ENCODE results near the gene RAD23B. TPM values are rescaled to one million over a fixed set of nuclear protein-coding genes. Genes with fewer than 3 reads are reported as not detected.

The RAD23B gene
- total RNA-seq, 2 donors from 2014 or later = 119 to 146 TPM

GRCh38 chr9:107242073-107243030 is 40.7 kb upstream of the RAD23B start:
- no peak for TF ChIP-seq CTCF (IDR thresholded peaks at IDR 0.05)
- no peaks in the 10 kb centered on the region for H3K9me3 ChIP-seq
- H3K27me3 ChIP-seq = no peaks in the 10 kb centered on the region
- H3K4me1 ChIP-seq = no peaks in the 10 kb centered on the region
- intact Hi-C loops (cut with DNase I) = no loop called here
- DNase-seq = no peak
- no peak overlapping the region for H3K4me3 ChIP-seq
- H3K9ac ChIP-seq (ENCODE audit: low read depth in 2 of 2, low read length in 2 of 2) = no peak overlapping the region
- peak overlapping the region; percentile 3 for H3K27ac ChIP-seq
- no peaks in the 10 kb centered on the region for H3K36me3 ChIP-seq

DNA sequence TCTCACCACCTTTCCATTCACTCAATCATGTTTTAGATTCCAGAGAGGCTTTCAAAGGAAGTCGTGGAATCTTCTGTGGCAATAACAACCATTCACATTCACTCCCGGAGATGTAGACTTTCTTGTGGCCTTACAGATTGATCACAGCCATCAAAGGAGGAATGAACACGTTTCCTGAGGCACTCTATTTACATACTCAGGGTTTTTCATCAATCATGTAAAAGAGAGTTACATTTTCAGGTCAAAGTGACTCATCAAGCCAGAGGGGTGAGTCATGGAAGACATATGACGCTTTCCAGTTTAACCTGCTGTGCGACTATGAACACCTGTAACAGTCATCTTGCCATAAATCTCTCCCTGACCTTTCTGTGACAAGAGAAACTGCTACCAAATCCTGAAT is 39.3 kb upstream of the RAD23B start:
- Histone ChIP-seq H3K27me3 (no peaks in the 10 kb centered on the region), H3K27ac (peak overlapping the region; percentile 42), H3K9ac (ENCODE audit: low read depth in 2 of 2, low read length in 2 of 2) (no peak overlapping the region), H3K36me3 (no peaks in the 10 kb centered on the region), H3K9me3 (no peaks in the 10 kb centered on the region), H3K4me1 (no peaks in the 10 kb centered on the region), H3K4me3 (no peak overlapping the region)
- no peak for TF ChIP-seq CTCF (IDR thresholded peaks at IDR 0.05)
- intact Hi-C loops (cut with DNase I) = no loop called here
- peak; percentile 82 for DNase-seq

DNA sequence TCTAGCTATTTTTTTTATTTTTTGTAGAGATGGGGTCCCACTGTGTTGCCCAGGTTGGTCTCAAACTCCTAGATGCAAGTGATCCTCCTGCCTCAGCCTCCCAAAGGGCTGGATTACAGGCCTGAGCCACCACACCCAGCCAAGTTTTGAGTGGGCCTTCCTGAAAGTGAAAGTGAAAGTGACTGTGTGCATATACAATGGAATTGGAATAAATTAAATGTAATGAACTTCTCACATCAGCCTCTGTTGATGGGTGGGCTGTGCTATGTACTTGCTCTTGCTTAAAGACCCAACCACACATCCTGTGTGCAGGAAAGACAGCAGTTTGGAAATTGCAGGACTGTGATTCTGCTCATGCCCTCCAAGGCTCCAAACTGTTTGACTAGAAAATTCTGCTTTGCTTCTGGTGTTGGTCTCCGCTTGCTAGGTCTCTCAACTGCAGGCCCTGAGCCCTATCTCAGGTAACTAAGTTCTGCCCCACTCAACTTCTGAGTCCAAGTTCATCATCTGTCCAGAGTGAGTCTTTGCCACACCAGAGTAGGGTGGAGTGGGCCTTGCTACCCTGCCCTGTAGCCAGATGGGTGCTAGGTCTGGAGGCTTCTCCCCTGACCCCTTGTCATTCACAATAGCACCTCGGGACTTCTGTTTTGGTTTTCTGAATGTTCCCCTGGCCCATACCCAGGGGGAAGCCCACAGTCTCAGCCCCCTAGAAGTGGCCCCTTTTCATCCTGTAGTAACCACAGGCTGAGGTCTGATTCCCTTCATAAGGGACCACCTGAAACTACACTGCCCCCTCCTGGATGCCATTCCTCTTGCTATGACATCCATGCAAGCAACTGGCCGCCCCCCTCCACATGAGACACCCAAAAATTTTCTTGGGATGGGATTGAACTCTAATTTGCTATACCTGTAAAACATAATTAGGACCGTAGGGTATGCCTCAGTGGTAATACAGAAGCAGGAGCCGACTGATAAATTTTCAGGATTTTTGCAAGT is 36.5 kb upstream of the RAD23B start:
- no peaks in the 10 kb centered on the region for H3K36me3 ChIP-seq
- no peak overlapping the region for H3K27ac ChIP-seq
- H3K4me1 ChIP-seq = no peaks in the 10 kb centered on the region
- no peak overlapping the region for H3K4me3 ChIP-seq
- H3K27me3 ChIP-seq = no peaks in the 10 kb centered on the region
- intact Hi-C loops (cut with DNase I) = no loop called here
- no peak for DNase-seq
- H3K9ac ChIP-seq (ENCODE audit: low read depth in 2 of 2, low read length in 2 of 2) = no peak overlapping the region
- no peak for TF ChIP-seq CTCF (IDR thresholded peaks at IDR 0.05)
- no peaks in the 10 kb centered on the region for H3K9me3 ChIP-seq

DNA sequence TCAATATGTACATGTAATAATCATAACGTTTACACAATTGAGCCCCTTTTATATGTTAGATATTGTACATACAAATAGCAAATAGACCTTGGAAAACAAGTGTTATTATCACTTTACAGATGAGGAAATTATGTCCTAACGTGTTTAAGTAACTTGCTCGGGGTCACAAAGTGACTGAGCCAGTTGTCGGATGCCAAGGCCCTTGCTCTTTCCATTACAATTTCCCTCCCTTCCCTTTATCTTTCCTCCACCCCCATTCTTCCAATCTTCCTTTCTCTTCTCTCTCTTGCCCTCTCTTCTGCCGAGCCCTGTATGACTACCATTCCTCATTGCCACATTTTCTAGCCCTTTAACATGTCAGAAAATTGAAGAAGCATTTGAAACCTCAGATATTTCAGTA is 34.4 kb upstream of the RAD23B start:
- Histone ChIP-seq H3K4me3 (no peak overlapping the region), H3K4me1 (no peaks in the 10 kb centered on the region), H3K27ac (no peak overlapping the region), H3K9ac (ENCODE audit: low read depth in 2 of 2, low read length in 2 of 2) (no peak overlapping the region), H3K9me3 (no peaks in the 10 kb centered on the region), H3K27me3 (no peaks in the 10 kb centered on the region), H3K36me3 (no peaks in the 10 kb centered on the region)
- intact Hi-C loops (cut with DNase I) = no loop called here
- DNase-seq = no peak
- TF ChIP-seq CTCF (IDR thresholded peaks at IDR 0.05) = no peak

DNA sequence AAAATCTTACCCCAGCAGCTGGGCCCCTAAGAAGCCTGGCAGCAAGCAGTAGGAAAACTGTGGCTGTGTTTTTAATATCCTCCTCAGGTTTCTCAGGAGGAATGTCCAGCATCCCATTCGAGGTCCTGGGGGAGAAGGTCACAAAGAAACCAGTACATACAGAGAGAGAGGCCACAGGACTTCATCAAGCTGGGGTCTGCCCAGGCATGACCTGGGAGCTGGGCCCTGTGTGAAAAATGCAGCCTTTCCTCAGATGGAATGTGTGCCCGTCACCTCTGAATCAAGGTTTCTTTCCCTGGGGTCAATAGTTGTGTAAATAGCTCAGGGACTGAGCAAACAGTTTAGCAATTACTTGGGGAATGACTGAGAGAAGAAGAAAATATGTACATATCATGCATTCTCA is 33.9 kb upstream of the RAD23B start:
- no peak overlapping the region for H3K4me3 ChIP-seq
- intact Hi-C loops (cut with DNase I) = no loop called here
- H3K27me3 ChIP-seq = no peaks in the 10 kb centered on the region
- no peak for TF ChIP-seq CTCF (IDR thresholded peaks at IDR 0.05)
- no peak for DNase-seq
- no peaks in the 10 kb centered on the region for H3K9me3 ChIP-seq
- no peak overlapping the region for H3K27ac ChIP-seq
- no peaks in the 10 kb centered on the region for H3K4me1 ChIP-seq
- H3K36me3 ChIP-seq = no peaks in the 10 kb centered on the region
- H3K9ac ChIP-seq (ENCODE audit: low read depth in 2 of 2, low read length in 2 of 2) = no peak overlapping the region

Data from colonic mucosa (tissue), 4 donors.